NK-92 (cell line): Measurements from ENCODE around the gene MC4R.

Experiments used
- DNase-seq: peaks from one replicate; lab custom pipeline; 2025; ENCODE audit not compliant: unreplicated experiment; lab: John Stamatoyannopoulos, UW

Gene MC4R

DNA sequence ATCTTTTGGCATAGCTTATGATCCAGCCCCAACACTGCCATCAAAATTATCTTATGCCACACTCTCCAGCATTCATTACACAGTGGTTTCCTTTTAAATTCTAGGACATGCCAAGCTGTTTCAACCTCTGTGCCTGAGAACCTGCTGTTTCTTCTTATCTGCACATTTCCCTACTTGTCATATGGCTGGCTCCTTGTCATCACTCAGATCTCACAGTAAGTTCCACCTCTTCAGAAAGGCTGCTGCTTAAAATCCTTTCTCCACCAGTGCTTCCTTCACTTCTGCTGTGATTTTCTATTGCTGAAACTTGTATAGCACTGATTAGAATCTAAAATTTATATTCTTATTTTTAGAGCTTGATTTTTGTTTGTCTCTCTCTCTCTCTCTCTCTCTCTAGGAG lies 43.4 kb downstream of the MC4R start:
- no peak for DNase-seq

GRCh38 chr18:60327880-60328279 lies 44.7 kb downstream of the MC4R start:
- no peak for DNase-seq

DNA sequence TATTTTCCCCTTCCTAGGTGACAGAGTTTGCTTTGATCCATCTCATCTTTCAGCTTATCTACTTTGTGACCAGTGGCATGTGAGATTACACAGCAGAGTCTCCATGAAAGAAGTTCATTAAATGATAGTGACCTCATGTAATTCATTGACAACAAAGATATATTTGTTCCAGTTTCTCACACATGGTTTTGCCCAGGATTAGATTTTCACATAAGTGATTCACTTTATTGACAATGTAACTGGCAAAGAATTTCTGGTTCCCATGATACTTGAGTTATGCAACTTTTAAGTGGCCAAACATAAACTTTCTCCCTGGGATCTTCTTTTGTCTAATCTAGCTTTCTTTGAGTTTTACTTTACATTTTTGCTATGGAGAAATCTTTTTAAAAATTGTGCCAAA lies 50.0 kb downstream of the MC4R start:
- DNase-seq: no peak
